Stimulated activated CD4-positive, alpha-beta T cell treated with anti-CD3 and anti-CD28 coated beads, TNF-alpha, amount 100 ng/mL, for 4 hours (primary cell): Measurements from ENCODE around the gene APP.
"Not testable (repeated sequence)": the region's sequence is repeated elsewhere in the genome, so short reads cannot be mapped to it uniquely, and the experiment has no call there.

ENCODE experiments used
- DNase-seq, 3 experiments: peaks; one replicate each; pipeline ENCODE4 v3.0.0-alpha.2; 2020; ENCODE audit warnings: low read depth in 3 of 3

Gene APP

DNA sequence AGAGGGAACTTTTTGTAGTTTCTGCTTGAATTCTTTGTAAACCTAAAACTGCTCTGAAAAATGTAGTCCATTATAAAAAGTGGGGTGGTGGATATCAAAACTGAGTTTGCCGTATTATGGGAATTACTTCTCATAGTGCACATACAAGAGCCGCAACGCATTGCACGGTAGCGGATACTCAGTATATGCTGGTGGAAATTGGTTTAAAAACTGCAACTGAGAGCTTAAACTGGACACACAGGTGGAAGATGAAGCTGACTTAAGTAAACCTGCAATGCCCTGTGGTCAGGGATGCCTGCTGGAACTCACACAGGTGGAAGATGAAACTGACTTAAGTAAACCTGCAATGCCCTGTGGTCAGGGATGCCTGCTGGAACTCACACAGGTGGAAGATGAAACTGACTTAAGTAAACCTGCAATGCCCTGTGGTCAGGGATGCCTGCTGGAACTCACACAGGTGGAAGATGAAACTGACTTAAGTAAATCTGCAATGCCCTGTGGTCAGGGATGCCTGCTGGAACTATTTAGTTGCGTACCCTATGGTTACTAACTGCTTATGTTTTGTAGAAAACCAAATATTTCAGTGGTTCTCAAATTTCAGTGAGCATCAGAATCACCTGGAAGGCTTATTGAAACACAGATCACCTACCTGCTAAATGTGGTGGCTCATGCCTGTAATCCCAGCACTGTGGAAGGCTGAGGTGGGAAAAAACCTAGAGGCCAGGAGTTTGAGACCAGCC, 147.8 kb downstream of the APP start:
- DNase-seq = not testable (repeated sequence)

DNA sequence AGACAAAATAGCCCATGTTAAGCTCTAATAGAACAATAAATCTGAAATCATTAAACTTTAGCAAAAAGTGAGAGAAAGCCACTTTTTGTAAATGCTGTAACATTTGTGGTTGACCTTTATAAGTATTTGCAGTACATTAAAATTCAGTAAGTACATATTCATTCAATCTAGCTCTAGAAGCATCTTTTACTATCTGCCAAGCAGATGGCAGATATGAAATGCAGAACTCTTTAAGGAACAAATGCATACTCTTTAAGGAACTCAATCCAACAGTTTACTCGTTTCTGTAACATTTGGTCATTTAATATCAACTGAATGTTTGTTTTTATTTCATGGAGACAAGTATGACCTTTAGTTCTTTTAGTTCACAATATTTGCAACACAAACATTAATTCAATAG, 150.1 kb downstream of the APP start:
- no peak for DNase-seq

DNA sequence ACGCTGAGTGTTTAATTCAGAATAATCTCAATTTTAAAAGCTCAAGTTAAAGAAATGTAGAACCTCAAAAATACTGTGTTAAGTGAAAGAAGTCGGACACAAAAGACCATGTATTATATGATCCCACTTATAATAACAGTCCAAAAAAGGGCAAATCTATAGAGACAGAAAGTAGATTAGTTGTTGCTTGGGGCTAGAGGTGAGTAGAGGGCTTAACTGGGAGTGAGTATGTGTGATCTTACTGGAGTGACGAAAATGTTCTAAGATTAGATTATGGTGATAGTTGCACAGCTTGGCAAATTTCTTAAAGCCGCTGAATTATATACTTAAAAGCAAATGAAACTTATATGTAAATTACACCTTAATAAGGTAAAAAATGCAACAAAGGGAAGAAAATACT, 150.5 kb downstream of the APP start:
- no peak for DNase-seq

DNA sequence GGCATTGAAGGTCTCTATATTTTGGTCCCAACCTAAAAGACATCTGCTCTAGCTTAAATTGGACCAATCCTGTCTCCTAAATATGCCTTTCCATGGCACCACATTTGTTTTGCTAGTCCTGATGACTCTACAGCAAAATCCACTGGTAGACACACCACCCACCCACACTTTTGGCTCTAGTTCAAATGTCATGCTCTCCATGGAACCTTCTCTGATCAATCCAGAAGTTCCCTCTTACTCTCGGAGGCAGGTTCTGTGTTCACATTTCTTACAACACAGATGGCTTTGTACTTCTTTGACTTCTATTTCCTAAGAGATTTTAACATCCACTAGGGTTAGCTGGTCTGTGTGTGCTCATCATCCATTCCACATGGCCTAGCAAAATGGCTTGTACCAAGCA, 151.3 kb downstream of the APP start:
- no peak for DNase-seq

DNA sequence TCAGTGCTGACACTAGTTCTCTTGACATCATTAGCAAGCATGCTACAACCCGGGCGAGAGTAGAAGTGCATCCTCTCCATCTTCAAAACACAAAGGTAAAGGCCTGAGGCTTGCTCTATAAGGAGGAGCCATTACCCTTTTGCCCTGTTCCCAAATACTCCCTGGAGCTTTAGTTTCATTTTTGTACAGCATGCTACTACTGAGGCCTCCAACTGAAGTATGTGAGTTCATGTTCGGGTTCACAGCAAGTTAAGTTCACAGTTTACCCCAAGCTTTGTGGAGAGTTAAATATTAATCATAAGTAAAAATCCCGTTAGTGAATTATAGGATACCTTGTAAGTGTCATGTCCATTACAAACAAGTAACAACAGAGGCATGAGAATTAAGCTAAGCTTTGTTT, 156.6 kb downstream of the APP start:
- DNase-seq = no peak

DNA sequence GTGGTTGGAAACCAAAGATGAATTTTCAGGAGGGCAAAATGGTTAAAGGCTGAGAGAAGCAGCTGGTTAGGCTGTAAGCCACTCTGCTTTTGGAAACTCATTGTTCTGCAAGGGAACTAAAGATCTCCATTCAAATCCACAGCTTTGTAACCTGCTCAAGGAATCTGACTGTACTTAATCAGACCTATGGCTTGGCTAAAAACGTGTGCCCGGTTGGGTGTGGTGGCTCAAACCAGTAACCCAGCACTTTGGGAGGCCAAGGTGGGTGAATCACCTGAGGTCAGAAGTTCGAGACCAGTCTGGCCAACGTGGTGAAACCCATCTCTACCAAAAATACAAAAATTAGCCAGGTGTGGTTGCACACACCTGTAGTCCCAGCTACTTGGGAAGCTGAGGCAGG, 158.1 kb downstream of the APP start:
- DNase-seq = not testable (repeated sequence)

DNA sequence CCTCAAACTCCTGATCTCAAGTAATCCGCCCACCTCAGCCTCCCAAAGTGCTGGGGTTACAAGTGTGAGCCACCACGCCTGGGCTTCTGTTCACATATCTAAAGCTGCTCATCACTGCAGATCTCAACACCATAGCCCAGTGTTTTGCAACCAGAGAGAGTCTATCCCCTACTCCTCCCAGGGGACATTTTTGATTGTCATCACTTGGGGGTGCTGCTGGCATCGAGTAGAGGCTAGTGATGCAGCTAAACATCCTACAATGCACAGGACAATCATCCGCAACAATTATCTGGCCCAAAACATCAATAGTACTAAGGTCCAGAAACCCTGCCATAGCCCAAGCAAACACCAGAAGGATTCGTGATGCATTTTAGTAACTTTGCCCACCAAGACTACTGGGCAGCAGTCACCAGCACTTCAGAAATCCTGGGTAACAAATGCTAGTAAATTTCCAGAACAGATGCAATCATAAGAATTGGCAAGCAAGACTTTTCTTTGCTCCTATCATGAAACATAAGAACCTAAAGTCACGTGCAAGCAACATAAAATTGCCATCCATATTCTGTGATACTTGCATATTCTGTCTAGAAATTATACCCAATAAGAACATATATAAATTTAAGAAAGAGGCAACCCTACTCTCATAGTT, 159.2 kb downstream of the APP start:
- DNase-seq = no peak

DNA sequence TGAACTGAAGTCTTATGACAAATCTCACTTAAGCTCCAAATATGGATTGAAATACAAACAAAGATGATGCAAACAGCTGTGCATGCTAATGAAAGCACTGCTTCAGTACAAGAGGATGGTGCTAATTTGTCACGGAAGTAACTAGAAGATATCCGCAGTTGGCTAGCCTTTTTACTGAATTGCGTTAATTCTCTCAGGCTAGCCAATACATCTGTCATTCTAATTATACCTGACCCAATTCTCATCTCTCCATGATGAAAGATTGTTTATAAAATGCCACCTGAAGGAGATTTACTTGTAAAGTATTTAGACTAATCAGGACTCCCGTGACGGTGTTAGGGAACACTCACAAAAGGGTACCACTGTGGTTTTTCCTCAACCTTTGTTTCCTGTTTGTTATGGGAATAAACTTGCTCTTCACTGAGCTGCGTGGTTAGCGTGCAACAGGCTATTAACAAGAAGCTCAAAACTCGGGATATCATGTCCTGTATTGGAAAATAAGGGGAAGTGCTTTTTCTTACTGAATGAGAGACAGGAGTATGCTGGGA, 162.5 kb downstream of the APP start:
- DNase-seq = no peak

DNA sequence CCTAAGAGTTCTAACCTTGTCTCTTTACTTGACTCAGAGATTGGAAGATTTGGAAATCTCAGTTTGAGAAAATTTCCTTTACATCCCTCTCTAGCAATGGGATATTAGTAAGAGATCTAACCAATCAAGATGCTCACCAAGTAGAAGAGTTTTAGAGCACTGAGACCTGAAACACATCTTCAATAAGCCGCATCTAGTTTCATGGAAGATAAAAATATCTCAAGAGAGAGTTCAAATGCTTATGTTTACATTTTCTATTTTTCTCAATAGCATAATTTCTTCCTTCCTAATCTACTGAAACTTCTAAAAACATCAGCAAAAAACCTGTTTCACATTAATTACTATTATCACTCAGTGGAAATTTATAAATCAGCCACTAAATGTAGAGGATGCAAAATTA, 165.1 kb downstream of the APP start:
- no peak for DNase-seq

DNA sequence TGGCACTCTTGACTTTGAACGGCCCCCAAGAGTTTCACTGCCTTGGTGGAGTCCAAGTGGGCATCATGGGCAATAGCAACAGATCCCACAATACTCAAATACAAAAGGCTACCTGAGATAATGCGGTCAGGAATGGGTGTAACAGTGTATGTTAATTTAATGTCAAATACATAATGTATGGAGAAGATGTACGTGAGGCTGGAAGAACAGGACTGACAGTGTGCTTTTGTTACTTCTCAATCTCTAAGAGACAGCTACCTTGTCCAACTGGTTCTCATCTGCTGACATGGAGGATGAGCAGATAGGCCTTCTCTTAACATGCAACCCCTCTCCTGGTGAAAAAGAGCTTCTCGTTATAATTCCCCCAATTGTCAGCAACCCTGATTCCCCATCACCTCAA, 167.2 kb downstream of the APP start:
- no peak for DNase-seq

DNA sequence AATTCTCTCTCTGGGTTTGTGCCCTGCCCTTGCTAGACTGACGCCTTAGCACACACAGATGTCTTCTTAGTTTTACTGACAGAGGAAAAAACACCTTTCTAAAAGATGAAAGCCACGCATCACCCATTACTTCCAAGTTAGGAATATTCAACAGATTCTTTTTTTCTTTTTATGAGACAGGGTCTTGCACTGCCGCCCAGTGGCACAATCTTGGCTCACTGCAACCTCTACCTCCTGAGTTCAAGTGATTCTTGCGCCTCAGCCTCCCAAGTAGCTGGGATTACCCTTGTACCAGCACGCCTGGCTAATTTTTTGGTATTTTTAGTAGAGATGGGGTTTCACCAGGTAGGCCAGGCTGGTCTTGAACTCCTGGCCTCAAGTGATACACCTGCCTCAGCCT, 169.2 kb downstream of the APP start:
- no peak for DNase-seq

DNA sequence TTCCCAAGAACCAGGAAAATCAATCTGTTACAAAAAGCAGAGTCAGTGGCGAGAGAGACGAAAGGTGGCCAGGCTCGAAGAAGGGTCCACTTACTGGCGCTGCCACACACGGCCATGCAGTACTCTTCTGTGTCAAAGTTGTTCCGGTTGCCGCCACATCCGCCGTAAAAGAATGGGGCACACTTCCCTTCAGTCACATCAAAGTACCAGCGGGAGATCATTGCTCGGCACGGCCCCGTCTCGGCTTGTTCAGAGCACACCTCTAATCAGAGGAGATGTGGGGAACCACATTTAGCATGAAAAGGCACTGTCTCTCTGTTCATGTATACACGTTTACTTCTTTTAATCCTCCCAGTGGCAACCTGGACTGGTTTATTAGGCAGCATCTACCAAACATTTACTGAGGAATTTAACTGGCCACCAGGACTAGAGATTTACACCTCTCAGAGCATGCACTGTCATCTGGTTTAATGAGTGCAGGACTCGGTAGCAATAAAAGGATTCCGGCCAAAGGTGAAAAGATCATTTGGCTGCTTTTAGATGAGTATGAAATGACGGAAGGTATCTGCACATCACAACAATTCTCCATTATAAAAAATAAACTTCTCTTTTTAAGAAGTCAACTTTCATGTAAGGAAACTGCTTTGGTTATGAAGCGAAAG, 170.5 kb downstream of the APP start:
- DNase-seq = peak in 1 of 3 experiments; percentile 1

DNA sequence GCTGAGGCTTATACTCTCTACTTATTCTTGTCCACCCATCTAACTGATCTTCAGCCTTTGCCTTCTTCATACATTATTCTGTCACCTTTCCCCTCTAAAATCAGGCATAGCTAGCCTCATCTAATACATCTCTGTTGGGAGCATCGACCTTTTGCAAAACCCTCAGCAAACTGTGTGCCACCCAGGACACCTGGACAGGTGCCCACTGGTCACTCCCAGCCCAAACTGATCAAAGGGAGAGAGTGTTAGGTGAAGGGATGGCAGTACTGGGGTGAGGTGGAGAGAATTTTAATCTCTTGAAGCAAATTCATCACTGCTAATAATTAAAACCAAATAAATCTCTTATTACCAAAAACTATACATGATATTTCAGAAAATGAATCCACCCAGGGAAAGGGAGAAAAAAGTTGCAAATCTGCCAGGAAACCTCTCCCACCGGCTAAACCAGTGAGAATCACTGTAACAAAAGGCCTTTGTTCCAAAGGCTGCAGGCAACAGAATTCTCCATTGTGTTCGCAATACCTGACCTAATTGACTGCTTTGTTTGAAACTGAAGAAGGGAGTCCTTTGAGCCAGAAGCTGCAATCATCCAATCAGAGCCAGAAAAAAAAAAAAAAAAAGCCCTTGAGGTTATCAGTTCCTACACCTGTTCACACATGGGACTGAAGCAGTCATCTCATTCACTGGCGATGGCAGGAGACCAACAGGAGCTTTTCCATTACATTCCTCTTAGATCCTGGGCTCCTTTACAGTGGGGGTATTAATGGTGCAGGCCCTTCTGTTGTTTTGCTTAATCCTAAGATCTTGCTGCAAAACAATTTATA, 172.6 kb downstream of the APP start:
- no peak for DNase-seq

DNA sequence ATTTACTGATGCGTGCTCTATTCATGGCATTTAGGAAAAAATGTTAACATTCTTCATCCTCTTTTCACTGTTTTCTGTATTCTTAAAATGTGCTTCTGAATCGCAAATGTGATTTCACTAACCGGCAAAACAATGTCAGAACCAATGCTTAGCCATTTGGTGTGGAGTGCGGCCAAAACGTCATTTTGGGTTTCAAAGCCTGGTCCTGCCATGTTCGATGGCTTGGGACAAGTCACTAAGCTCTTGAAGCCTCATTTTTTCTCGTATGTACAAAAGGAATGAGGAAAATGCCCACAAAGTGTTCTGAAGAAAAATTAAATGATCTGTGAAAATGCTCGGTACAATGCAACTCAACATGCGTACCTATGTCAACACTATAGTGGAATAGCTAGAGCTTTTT, 175.3 kb downstream of the APP start:
- no peak for DNase-seq

DNA sequence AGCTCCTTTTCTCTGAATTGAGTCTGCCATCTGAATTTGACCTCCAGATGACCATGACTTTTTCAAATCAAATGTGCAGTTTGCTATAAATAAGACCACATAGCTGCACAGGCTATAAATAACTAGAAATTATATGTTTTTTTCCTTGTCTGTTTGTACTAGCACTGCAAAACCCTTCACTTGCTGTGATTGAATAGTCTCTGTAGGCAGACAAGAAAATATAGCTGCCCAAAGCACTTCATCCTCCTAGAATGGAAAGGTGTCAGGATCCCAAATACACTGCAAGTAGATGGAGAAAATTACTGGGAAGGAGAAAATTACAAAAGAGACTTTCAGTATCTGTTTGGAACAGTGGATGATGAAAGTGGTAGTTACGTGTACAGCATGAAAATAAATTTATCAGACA, 175.8 kb downstream of the APP start:
- DNase-seq = no peak

DNA sequence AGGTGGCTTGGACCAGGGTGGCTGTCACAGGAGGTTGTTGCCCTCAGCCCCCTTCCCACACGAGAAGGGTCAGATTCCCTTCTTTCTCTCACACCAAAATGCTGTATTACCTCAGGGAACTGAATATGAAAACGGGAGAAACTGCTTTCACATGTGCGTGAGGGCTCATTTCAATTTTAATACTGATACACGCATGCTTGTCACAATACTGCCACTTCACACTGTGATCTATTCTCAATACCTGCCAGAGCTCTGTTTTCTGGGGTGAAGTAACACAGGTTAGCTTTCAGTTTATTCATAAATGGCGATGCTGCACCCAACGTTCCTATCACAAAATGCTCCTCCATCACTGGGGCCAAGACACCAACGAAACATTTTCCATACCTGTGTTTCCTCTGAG, 181.8 kb downstream of the APP start:
- DNase-seq = no peak

DNA sequence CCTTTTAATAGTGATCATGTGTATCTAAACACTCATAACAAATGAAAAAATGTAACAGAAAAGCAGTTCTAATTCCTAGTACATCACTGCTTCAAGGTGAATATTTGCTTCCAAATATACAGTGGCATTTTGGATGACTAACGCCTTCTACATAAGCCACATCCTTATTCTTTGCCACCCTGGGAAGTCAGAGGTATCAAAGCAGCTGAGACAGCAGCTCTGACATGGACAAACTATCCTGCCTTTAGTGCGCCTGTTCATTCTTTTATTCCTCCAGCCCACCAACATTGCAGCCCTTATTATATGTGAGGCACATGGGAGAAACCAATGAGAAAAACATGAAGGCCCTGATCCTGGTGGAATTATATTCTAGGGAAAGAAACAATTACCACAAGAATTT, 183.0 kb downstream of the APP start:
- no peak for DNase-seq

DNA sequence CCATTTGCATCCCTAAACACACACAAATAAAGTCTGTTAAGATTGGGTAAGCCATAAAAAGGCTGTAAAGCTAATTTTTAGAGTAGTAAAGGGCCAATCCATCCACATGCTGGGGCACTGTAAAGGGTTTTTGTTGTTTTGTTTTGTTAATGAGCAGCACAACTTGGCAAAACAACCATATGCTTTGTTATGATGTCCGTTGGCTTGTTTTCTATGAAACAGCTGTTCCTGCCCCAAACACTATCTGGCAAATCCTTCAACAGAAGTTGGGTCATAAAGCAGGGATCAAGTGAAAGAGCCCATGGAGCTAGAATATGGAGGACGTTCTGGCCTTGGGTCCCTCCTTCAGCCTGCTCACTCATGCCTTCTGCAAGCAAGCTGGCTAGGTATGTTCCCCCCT, 183.6 kb downstream of the APP start:
- DNase-seq = no peak

DNA sequence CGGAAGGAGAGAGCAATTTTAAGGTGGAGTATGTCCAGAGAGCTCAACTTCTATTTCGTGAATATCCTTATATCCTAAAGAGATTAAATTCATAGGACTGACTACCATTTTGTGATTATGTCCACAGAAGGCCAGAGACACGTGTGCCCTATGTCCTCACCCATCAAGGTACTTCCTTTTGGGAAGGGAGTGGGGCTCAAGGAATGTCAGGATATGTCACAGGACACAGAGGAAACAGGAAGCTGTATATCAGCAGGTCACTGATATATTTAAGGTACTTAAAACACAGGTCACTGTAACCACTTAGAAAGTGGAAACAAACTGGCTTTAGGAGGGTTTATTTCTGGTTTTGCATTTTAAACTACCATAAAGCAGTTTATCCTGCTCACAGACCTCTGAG, 184.6 kb downstream of the APP start:
- no peak for DNase-seq

DNA sequence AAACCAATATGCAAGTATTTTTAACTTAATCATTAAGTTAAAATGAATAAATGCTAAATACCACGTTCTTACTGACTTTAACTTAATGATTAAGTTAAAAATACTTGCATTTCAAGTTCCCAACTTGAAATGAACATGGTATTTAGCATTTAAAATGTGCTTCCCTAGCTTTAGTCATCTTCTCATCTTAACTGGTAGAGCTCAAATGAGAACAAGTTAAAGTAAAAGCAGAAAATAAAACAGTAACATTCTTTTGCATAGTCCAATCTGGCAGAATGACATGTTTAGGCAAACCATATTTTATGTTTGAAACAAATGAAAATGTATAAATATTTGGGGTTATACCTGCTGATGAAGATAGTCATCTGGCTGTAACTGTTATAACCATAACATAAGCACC, 186.0 kb downstream of the APP start:
- no peak for DNase-seq

DNA sequence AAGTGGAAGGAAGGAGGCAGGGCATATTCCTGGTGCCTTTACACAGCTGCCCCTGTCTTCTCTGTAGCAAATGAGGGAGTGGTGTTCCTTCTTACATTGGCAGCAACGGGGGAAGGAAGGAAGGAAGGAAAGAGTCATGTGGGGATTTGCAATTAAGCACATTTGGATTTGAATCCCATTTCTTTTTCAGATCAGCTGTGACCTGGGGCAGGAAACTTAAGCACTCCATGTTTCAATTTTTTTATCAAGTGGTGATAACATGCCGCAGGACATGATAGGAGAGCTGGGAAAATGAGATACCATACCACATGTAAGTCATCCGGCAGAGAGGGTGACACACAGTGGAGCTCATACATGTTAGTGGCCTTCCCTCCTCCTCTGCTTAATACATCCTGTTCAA, 186.8 kb downstream of the APP start:
- no peak for DNase-seq

DNA sequence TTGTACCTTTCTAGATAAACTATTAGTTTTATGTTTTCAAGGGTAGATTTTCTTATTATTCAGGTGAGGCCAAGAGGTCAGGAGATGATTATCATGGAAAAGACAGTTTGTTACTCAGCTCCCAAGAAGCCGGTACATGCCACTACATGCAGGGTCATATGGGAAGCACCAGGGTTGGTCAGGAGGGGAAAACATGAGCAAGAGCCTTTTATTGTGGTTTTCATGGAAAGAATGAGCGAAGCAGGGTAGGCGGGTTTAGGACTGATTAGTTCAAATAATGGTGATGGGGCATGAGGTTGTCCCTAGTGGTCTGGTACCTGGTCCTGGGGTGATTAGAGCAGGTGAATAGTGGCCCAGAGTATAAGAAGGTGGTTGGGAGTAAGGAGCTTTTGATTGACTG, 189.9 kb downstream of the APP start:
- no peak for DNase-seq
